ENCODE measurements around the gene EPHA4.

DNA sequence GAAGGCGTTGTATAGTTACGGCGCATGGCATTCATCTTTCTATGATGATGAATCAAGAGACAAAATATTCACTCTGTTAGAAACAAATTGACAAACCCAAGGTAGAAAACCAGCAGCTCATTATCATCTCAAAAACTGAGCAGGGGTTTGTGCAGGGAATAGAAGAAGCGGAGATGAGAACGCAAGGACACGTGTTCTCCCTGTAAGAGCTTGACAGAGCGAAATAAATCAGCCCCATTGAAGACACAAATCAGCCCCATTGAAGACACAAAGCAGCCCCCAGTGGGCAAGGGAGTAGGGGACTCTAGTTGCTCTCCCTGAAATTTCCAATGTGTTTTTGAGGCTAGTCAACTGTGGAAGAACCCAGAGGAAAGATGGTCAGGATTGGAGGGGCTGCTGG, 199.2 kb downstream of the EPHA4 start:
- TF ChIP-seq EZH2 (IDR thresholded peaks at IDR 0.05; ENCODE audit: insufficient read depth, poor library complexity, severe bottlenecking), result no peak
- no peak for TF ChIP-seq EZH2phosphoT487 (IDR thresholded peaks at IDR 0.05; ENCODE audit: insufficient read depth, low read depth)

Data from GM23248 (cell line).